Caco-2 (cell line): ENCODE measurements around the gene KNL1. TPM values are rescaled to one million over a fixed set of nuclear protein-coding genes. Genes with fewer than 3 reads are reported as not detected.

Source experiments
- BruUV-seq: library from RNA; stranded (reverse); fragments of 400-500 nt; replicated peaks from 2 replicates; lab custom pipeline; 2021; lab: Mats Ljungman, UMichigan
- CTCF ChIA-PET: fragments of 300-600 bp; sonication (Branson Sonifier 250); formaldehyde crosslinking; loops from one replicate; lab custom pipeline; 2022; ENCODE audit warnings: antibody characterized with exemption; lab: Charles Lee
- POLR2A ChIA-PET: fragments of 300-600 bp; sonication (Branson Sonifier 250); formaldehyde crosslinking; loops from one replicate; lab custom pipeline; 2022; ENCODE audit warnings: antibody characterized with exemption; lab: Charles Lee
- DNase-seq, 2 experiments: peaks; one replicate each; pipeline versions ENCODE4 v3.0.0 to v3.0.0-alpha.2; 2020 to 2022
- H3K27me3 ChIP-seq: replicated peaks from 2 replicates; pipeline ENCODE4 v1.6.0; 2011; ENCODE audit warnings: low read length; ENCODE audit not compliant: control insufficient read depth, insufficient read depth
- H3K36me3 ChIP-seq: 2 replicates; pipeline ENCODE4 v1.5.1; 2011; ENCODE audit warnings: low read length; ENCODE audit not compliant: control insufficient read depth, insufficient read depth
- H3K4me1 ChIP-seq: fragments of 250-450 bp; sonication (Bioruptor Pico); 2 replicates; pipeline ENCODE4 v1.5.1; 2020; ENCODE audit warnings: mild to moderate bottlenecking
- H3K4me3 ChIP-seq: 2 replicates; pipeline ENCODE4 v1.5.1; 2011; ENCODE audit warnings: low read depth, mild to moderate bottlenecking, control low read depth, low read length
- H3K9me3 ChIP-seq: fragments of 250-450 bp; sonication (Bioruptor Pico); 2 replicates; pipeline ENCODE4 v1.5.1; 2020; ENCODE audit warnings: mild to moderate bottlenecking, moderate library complexity
- H3K27ac Mint-ChIP-seq: one replicate; pipeline ENCODE4 v1.8.0; 2022; ENCODE audit warnings: mixed read lengths; ENCODE audit not compliant: unreplicated experiment
- H3K27me3 Mint-ChIP-seq: one replicate; pipeline ENCODE4 v1.8.0; 2022; ENCODE audit warnings: mixed read lengths; ENCODE audit not compliant: insufficient read depth, unreplicated experiment
- H3K36me3 Mint-ChIP-seq: one replicate; pipeline ENCODE4 v1.8.0; 2022; ENCODE audit warnings: mild to moderate bottlenecking, mixed read lengths; ENCODE audit not compliant: insufficient read depth, unreplicated experiment
- H3K4me1 Mint-ChIP-seq: one replicate; pipeline ENCODE4 v1.8.0; 2022; ENCODE audit warnings: low read depth, mixed read lengths; ENCODE audit not compliant: unreplicated experiment
- H3K4me3 Mint-ChIP-seq: one replicate; pipeline ENCODE4 v1.8.0; 2022; ENCODE audit warnings: mild to moderate bottlenecking, moderate library complexity, mixed read lengths; ENCODE audit not compliant: unreplicated experiment
- H3K9me3 Mint-ChIP-seq: one replicate; pipeline ENCODE4 v1.8.0; 2022; ENCODE audit warnings: mixed read lengths; ENCODE audit not compliant: unreplicated experiment
- CTCF ChIP-seq, 2 experiments: fragments of 200-600 bp in 1 of 2; IDR thresholded peaks; 1 replicate in 1 of 2; 2 replicates in 1 of 2; pipeline versions ENCODE4 v1.5.1 to v1.8.0; 2011 to 2022; ENCODE audit warnings: antibody characterized with exemption in 1 of 2, control low read depth in 1 of 2, inconsistent platforms in 1 of 2, low read depth in 1 of 2, low read length in 1 of 2, mild to moderate bottlenecking in 1 of 2, moderate library complexity in 1 of 2; ENCODE audit not compliant: insufficient read depth in 1 of 2, severe bottlenecking in 1 of 2, unreplicated experiment in 1 of 2
- intact Hi-C: fragments of 100-400 bp; cut with micrococcal nuclease; formaldehyde crosslinking; loops from one replicate; pipeline ENCODE4 v1.10.0; 2022; ENCODE audit not compliant: unreplicated experiment
- total RNA-seq: library from RNA; stranded (reverse); gene quantifications from 2 replicates; pipeline ENCODE4 v1.2.3, GENCODE V29; 2022

Gene KNL1
- total RNA-seq, 1 experiment from 2014 or later = 29.5 TPM

- ChIA-PET POLR2A (no interaction called here), CTCF (no interaction called here)
- Histone ChIP-seq H3K9me3 (no peaks in the 10 kb centered on the region), H3K27me3 (no peaks in the 10 kb centered on the region), H3K36me3 (no peaks in the 10 kb centered on the region), H3K4me3 (no peak overlapping the region), H3K4me1 (no peaks in the 10 kb centered on the region)
- Mint-ChIP-seq H3K9me3 (no peaks in the 10 kb centered on the region), H3K27ac (no peak overlapping the region), H3K4me3 (no peak overlapping the region), H3K4me1 (peaks cover 7% of the 10 kb centered on the region), H3K27me3 (no peaks in the 10 kb centered on the region), H3K36me3 (peaks cover 10% of the 10 kb centered on the region)
- BruUV-seq = no TSS peak
- no peak for DNase-seq
- intact Hi-C loops = loop anchor here (10.0 kb wide), 1 partner anchor 186 kb away; no protein-coding TSS in a partner anchor
- TF ChIP-seq CTCF (IDR thresholded peaks at IDR 0.05; ENCODE audit: insufficient read depth in 1 of 2, low read depth in 1 of 2, low read length in 1 of 2, severe bottlenecking in 1 of 2, unreplicated experiment in 1 of 2) = no peak
Observed at GRCh38 chr15:40598672-40599071, 4.6 kb downstream of the KNL1 start.

- Histone ChIP-seq H3K4me3 (no peak overlapping the region), H3K27me3 (no peaks in the 10 kb centered on the region), H3K36me3 (no peaks in the 10 kb centered on the region), H3K4me1 (no peaks in the 10 kb centered on the region), H3K9me3 (no peaks in the 10 kb centered on the region)
- Mint-ChIP-seq H3K27me3 (no peaks in the 10 kb centered on the region), H3K27ac (no peak overlapping the region), H3K36me3 (no peaks in the 10 kb centered on the region), H3K9me3 (no peaks in the 10 kb centered on the region), H3K4me3 (no peak overlapping the region), H3K4me1 (no peaks in the 10 kb centered on the region)
- CTCF ChIA-PET = interaction anchor here (1.0 kb wide), 1 partner anchor 11 kb away, joined by 4 read pairs; no protein-coding TSS in a partner anchor
- TF ChIP-seq CTCF (IDR thresholded peaks at IDR 0.05; ENCODE audit: insufficient read depth in 1 of 2, low read depth in 1 of 2, low read length in 1 of 2, severe bottlenecking in 1 of 2, unreplicated experiment in 1 of 2) = no peak
- DNase-seq = no peak
- POLR2A ChIA-PET = interaction anchor here (0.6 kb wide), 1 partner anchor 728 kb away, joined by 5 read pairs; no protein-coding TSS in a partner anchor
- no TSS peak for BruUV-seq
- intact Hi-C loops = no loop called here
Observed at GRCh38 chr15:40600956-40601355, 6.9 kb downstream of the KNL1 start.

GRCh38 chr15:40603935-40604334 is 9.9 kb downstream of the KNL1 start:
- no peak for TF ChIP-seq CTCF (IDR thresholded peaks at IDR 0.05; ENCODE audit: insufficient read depth in 1 of 2, low read depth in 1 of 2, low read length in 1 of 2, severe bottlenecking in 1 of 2, unreplicated experiment in 1 of 2)
- POLR2A ChIA-PET = interaction anchor here (0.6 kb wide), 1 partner anchor 14 kb away, joined by 9 read pairs; no protein-coding TSS in a partner anchor
- H3K4me1 ChIP-seq = no peaks in the 10 kb centered on the region
- H3K27me3 ChIP-seq = no peaks in the 10 kb centered on the region
- no peaks in the 10 kb centered on the region for H3K9me3 Mint-ChIP-seq
- CTCF ChIA-PET = no interaction called here
- H3K36me3 ChIP-seq = no peaks in the 10 kb centered on the region
- H3K4me3 Mint-ChIP-seq = no peak overlapping the region
- H3K9me3 ChIP-seq = no peaks in the 10 kb centered on the region
- H3K4me1 Mint-ChIP-seq = no peaks in the 10 kb centered on the region
- DNase-seq = no peak
- no peak overlapping the region for H3K27ac Mint-ChIP-seq
- no peaks in the 10 kb centered on the region for H3K27me3 Mint-ChIP-seq
- BruUV-seq = no TSS peak
- H3K4me3 ChIP-seq = no peak overlapping the region
- peaks cover 9% of the 10 kb centered on the region for H3K36me3 Mint-ChIP-seq
- intact Hi-C loops = no loop called here
